GM19324 (cell line): ENCODE results near the gene EYA3.
"Not testable (repeated sequence)": the region's sequence is repeated elsewhere in the genome, so short reads cannot be mapped to it uniquely, and the experiment has no call there.

Experiments
- ATAC-seq: cut with Tn5 transposase; IDR thresholded peaks from one replicate; pipeline ENCODE4 v1.9.1; 2021; ENCODE audit warnings: mild to moderate bottlenecking, moderate library complexity; ENCODE audit not compliant: unreplicated experiment, low FRiP score

The EYA3 gene

DNA sequence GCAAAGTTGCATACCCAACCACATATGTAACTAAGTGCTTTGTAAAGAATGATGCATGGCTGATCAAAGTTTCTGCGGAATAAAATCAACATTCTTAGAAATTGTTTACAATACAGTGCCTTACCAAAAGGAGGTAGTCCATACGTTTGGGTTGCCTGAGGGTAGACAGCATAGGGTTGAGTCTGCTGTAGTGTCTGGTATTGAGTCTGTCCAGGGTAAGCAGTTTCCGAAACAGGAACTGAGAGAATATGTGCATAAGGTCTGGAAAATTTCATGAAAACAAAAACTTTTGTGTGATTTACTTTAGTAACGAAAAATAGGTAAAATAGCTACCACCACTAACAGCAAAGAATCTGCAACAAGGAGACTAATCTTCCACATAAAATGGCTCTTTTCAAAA is 53.0 kb downstream of the EYA3 start:
- ATAC-seq, result no peak

- no peak for ATAC-seq
Measured at GRCh38 chr1:28032281-28032680, 56.1 kb downstream of the EYA3 start.

- no peak for ATAC-seq
Measured at GRCh38 chr1:28031173-28031572, 57.2 kb downstream of the EYA3 start.

DNA sequence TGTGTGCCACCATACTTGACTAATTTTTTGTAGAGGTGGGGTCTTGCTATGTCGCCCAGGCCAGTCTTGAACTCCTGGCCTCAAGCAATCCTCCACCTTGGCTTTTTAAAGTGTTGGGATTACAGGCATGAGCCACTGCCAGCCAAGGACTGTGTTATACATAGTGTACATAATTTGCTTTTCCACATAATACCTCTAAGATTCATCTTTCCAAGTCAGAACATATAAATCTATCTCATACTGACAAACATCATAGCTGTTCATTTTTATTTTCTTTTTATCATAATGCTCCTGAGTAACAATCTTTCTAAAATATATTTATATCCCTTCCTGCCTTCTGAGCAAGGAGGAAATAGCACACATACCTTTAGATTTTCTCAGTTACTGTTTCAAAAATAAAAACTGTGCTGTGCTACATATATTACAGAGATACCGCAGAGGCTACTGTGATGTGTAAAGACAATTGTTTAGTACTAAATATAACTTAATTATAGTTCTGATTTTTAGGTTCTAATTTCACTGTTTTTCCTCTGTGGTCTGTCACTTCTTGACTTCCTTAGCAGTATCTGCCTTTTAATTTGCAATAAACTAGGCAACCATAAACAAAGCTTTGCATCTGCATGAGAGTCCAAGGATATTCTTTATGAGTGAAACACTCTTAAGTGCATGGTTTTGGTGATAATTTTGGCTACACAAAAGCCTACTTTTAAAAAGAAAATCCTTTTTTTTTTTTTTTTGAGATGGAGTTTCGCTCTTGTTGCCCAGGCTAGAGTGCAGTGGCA is 59.3 kb downstream of the EYA3 start:
- ATAC-seq, result no peak

DNA sequence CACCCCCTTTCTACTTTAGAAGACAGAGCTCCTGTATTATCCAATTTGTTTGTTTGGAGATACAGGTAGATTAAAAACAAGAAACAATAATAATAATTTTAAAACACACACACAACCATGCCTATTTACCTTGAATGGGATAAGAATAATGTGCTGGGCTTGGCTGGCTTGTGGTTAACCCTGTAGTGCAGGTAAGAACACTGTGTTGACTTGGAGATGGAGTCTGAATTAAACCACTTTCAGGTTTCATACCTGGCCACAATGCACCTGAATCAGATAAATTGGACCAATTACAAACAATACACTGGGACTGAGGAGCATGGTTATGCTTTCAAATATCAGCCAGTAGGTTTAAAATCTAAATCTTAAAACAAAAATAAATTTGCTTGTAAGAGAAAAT is 60.8 kb downstream of the EYA3 start:
- no peak for ATAC-seq

DNA sequence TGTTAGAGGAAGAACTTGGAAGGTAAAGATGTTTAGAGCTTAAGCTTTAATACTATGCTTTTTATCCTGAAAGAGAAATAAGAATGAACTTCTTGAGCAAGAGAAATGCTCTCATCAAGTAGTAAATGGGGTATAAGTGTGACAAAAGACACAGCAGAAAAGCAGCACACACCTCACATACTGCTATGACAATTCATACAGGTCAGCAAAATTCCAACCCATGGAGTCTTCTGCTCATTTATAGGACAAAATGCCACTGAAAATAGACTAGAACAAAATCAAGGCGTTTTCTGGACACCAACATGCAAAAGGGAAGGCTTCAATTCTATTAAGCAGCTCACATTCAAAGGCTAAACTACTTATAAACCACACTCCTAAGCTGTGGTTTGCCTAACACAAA is 61.2 kb downstream of the EYA3 start:
- no peak for ATAC-seq

GRCh38 chr1:28026329-28026728 is 62.1 kb downstream of the EYA3 start:
- no peak for ATAC-seq

DNA sequence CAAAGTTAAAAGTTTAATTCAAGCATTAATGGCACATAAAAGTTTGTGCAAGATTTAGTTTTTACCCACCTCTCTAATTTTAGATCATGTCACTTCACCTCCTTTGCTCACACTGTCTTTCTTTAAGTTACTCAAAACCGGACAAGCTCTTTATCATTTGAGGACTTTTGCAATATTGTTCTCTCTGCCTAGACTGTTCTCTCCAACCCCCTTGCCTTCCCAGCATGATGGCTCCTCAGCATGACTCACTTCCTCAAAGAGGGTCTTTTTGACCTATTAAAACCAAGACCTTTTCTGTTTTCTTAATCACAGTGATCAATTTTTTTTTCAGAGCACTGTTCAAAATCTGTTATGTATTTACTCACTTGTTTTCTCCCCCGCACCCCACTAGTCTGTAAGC is 67.3 kb downstream of the EYA3 start:
- no peak for ATAC-seq

- no peak for ATAC-seq
Measured at GRCh38 chr1:28010969-28011368, 77.4 kb downstream of the EYA3 start.

- not testable (repeated sequence) for ATAC-seq
Measured at GRCh38 chr1:28003117-28003516, 85.3 kb downstream of the EYA3 start.

- no peak for ATAC-seq
Measured at GRCh38 chr1:28002600-28002999, 85.8 kb downstream of the EYA3 start.

GRCh38 chr1:27999055-27999454 is 89.4 kb downstream of the EYA3 start:
- ATAC-seq, result no peak

- ATAC-seq, result not testable (repeated sequence)
Measured at GRCh38 chr1:27994526-27994925, 93.9 kb downstream of the EYA3 start.

- ATAC-seq, result no peak
Measured at GRCh38 chr1:27994060-27994459, 94.3 kb downstream of the EYA3 start.

DNA sequence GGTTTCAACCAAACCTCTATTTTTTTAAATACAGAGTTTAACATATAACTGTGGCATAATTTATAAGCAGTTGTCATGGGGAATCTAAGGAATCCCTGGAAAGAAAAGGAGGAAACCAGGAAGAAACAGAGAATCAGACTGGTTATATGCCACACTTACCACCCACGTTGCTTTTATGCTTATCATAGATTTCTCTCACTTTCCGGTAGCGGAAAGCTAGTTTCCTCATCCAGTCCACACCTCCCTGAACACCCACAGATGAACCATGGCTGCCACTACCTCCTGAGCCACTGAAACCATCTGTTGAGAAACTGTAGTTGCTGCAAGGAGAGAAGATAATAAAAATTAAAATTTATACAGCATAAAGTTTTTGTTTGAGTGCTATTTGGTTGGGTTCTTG is 95.2 kb downstream of the EYA3 start:
- no peak for ATAC-seq

GRCh38 chr1:27992276-27992675 is 96.1 kb downstream of the EYA3 start:
- no peak for ATAC-seq

GRCh38 chr1:27990920-27991537 is 97.4 kb downstream of the EYA3 start:
- no peak for ATAC-seq

GRCh38 chr1:27981145-27981544 is 107.3 kb downstream of the EYA3 start:
- no peak for ATAC-seq

- no peak for ATAC-seq
Measured at GRCh38 chr1:27980216-27980845, 108.1 kb downstream of the EYA3 start.

DNA sequence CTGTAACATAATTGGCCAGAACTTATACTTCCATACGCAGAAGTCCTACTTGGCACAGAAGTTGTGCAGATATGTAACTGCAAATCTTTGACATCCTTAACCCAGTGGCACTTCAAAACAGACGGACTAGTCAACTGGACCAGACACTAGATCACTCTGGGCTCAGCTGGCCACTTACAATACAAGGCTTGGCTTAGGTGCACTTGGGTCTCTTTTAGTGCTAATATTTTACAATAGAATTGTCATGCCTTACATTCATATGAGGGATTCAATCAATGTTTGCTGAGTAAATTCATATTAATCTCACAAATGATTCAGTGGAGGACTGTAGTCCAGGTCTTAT is 108.6 kb downstream of the EYA3 start:
- no peak for ATAC-seq

DNA sequence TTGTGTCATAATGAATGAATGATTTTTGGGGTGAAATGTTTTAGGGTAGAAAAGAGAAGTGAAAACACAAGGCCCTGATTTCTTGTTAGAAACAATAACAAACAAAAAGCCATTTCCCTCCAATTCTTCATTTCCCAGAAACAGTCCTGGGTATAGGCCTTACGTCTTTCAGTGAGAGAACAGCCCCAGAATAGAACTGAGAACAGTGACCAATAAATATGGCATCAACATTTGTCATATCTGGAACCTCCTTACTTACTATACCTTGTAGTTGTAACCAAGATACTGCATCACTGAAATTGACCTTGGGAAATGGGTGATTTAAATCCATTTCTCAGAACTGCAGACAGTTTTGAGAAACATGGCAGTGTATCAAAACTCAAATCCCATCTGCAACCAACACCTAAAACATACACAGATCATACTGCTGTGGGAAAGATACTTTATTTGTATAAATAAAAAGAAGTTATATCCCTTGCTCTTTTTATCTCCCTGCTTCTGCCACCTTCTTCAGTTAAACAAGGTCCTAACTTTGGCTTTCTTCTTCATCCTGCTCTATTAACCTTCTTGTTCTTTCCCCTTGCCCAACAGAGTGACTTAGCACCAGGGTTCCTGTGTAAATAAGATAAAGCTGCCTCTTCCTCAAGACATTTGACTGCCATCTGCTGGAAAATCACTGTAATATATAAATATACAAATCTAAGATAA is 109.1 kb downstream of the EYA3 start:
- ATAC-seq, result no peak
